ENCODE measurements around the gene PAX7.

Gene PAX7

DNA sequence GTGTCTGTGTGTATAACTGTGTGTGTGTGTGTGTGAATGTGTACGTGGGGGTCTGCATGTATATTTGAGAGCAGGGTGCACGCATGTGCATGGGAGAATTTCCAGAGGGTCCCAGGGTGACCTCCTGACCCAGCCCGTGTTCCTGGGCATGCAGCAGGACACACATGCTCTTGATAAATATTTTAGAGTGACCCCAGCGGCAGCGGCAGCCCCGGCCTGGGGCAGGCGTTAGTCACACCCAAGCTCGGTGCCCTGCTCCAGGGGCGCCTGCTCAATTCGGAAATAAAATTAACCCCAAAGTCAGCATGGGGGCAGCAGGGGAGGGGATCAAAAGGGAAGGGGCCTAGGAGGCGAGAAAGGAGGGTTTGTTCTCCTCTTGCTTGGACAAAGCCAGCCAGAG, 107.5 kb downstream of the PAX7 start:
- H3K4me3 ChIP-seq (ENCODE audit: low read depth, low read length, poor library complexity, severe bottlenecking), result no peak overlapping the region
- no peak overlapping the region for H3K9ac ChIP-seq (ENCODE audit: low read length)
- TF ChIP-seq, protein P1, sequence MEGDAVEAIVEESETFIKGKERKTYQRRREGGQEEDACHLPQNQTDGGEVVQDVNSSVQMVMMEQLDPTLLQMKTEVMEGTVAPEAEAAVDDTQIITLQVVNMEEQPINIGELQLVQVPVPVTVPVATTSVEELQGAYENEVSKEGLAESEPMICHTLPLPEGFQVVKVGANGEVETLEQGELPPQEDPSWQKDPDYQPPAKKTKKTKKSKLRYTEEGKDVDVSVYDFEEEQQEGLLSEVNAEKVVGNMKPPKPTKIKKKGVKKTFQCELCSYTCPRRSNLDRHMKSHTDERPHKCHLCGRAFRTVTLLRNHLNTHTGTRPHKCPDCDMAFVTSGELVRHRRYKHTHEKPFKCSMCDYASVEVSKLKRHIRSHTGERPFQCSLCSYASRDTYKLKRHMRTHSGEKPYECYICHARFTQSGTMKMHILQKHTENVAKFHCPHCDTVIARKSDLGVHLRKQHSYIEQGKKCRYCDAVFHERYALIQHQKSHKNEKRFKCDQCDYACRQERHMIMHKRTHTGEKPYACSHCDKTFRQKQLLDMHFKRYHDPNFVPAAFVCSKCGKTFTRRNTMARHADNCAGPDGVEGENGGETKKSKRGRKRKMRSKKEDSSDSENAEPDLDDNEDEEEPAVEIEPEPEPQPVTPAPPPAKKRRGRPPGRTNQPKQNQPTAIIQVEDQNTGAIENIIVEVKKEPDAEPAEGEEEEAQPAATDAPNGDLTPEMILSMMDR (IDR thresholded peaks at IDR 0.05; ENCODE audit: low read length), result no peak
- no peak for TF ChIP-seq EZH2 (IDR thresholded peaks at IDR 0.05; ENCODE audit: borderline replicate concordance, low read length)
- no peaks in the 10 kb centered on the region for H3K27me3 ChIP-seq (ENCODE audit: insufficient read depth, low read length)
- no peaks in the 10 kb centered on the region for H3K9me3 ChIP-seq (ENCODE audit: low read length)
- H3F3A ChIP-seq (ENCODE audit: insufficient read depth, low read length), result no peaks in the 10 kb centered on the region
- no peaks in the 10 kb centered on the region for H3K9me2 ChIP-seq (ENCODE audit: low read depth, low read length)
- no peaks in the 10 kb centered on the region for H3K79me2 ChIP-seq (ENCODE audit: insufficient read depth, low read length)
- H4K20me1 ChIP-seq (ENCODE audit: insufficient read depth, low read length), result no peaks in the 10 kb centered on the region
- no peaks in the 10 kb centered on the region for H3K36me3 ChIP-seq (ENCODE audit: insufficient read depth, low read length)
- H3K4me2 ChIP-seq (ENCODE audit: low read length), result no peak overlapping the region
- H3K27ac ChIP-seq (ENCODE audit: low read depth, low read length, poor library complexity, severe bottlenecking), result no peak overlapping the region
- H3K4me1 ChIP-seq (ENCODE audit: insufficient read depth, low read length, severe bottlenecking), result no peaks in the 10 kb centered on the region
- H2AFZ ChIP-seq (ENCODE audit: low read length), result no peak overlapping the region

DNA sequence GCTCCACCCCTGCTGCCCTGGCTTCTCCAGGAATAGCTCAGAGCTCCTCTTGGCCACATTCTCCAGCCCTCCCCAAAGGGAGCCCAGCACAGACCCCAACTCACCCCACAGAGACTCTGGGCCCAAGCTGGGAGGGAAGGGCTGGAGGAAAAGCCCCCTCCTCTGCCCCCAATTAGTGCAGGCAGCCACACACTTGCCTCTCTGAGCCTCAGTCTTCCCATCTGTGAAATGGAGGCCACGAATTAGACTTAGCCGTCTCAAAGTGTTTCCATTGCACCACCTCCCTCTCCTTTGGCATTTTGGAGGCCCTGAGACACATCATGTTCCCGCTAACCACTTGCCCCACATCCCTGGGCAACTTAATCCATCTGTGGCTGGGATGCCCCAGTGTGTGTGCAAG, 108.0 kb downstream of the PAX7 start:
- no peak for TF ChIP-seq EZH2 (IDR thresholded peaks at IDR 0.05; ENCODE audit: borderline replicate concordance, low read length)
- TF ChIP-seq, protein P1 (IDR thresholded peaks at IDR 0.05; ENCODE audit: low read length), result no peak
- H3K4me1 ChIP-seq (ENCODE audit: insufficient read depth, low read length, severe bottlenecking), result no peaks in the 10 kb centered on the region
- H3K27me3 ChIP-seq (ENCODE audit: insufficient read depth, low read length), result no peaks in the 10 kb centered on the region
- H3K36me3 ChIP-seq (ENCODE audit: insufficient read depth, low read length), result no peaks in the 10 kb centered on the region
- no peak overlapping the region for H3K4me3 ChIP-seq (ENCODE audit: low read depth, low read length, poor library complexity, severe bottlenecking)
- no peaks in the 10 kb centered on the region for H3K9me2 ChIP-seq (ENCODE audit: low read depth, low read length)
- H3F3A ChIP-seq (ENCODE audit: insufficient read depth, low read length), result no peaks in the 10 kb centered on the region
- no peaks in the 10 kb centered on the region for H3K9me3 ChIP-seq (ENCODE audit: low read length)
- no peaks in the 10 kb centered on the region for H3K79me2 ChIP-seq (ENCODE audit: insufficient read depth, low read length)
- H3K4me2 ChIP-seq (ENCODE audit: low read length), result no peak overlapping the region
- H4K20me1 ChIP-seq (ENCODE audit: insufficient read depth, low read length), result no peaks in the 10 kb centered on the region
- no peak overlapping the region for H3K9ac ChIP-seq (ENCODE audit: low read length)
- H2AFZ ChIP-seq (ENCODE audit: low read length), result no peak overlapping the region
- H3K27ac ChIP-seq (ENCODE audit: low read depth, low read length, poor library complexity, severe bottlenecking), result no peak overlapping the region

DNA sequence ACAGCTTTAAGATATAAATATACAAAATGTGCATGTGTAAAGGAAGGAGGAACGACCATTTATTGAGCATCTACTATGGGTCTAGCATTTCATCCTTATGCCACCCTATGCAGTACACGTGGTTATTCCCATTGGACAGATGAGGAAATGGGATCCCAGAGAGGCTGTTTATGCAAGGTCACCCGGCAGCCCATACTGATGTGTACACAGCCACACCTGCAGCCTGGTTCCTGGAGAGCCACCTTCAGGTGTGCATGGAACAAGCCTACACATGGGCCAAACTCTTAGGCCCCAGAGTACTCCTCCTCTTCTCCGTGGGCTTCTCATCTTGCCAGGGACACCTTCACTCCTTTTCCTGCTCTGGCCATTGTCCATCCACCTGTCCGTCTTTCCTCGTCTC, 108.8 kb downstream of the PAX7 start:
- Histone ChIP-seq H3K9me2 (ENCODE audit: low read depth, low read length) (no peaks in the 10 kb centered on the region), H3K4me3 (ENCODE audit: low read depth, low read length, poor library complexity, severe bottlenecking) (no peak overlapping the region), H3F3A (ENCODE audit: insufficient read depth, low read length) (no peaks in the 10 kb centered on the region), H3K4me1 (ENCODE audit: insufficient read depth, low read length, severe bottlenecking) (no peaks in the 10 kb centered on the region), H3K27ac (ENCODE audit: low read depth, low read length, poor library complexity, severe bottlenecking) (no peak overlapping the region), H4K20me1 (ENCODE audit: insufficient read depth, low read length) (no peaks in the 10 kb centered on the region), H3K36me3 (ENCODE audit: insufficient read depth, low read length) (no peaks in the 10 kb centered on the region), H3K9ac (ENCODE audit: low read length) (no peak overlapping the region), H3K4me2 (ENCODE audit: low read length) (no peak overlapping the region), H3K9me3 (ENCODE audit: low read length) (no peaks in the 10 kb centered on the region), H2AFZ (ENCODE audit: low read length) (no peak overlapping the region), H3K27me3 (ENCODE audit: insufficient read depth, low read length) (no peaks in the 10 kb centered on the region), H3K79me2 (ENCODE audit: insufficient read depth, low read length) (no peaks in the 10 kb centered on the region)
- no peak for TF ChIP-seq EZH2 (IDR thresholded peaks at IDR 0.05; ENCODE audit: borderline replicate concordance, low read length)
- TF ChIP-seq, protein P1 (IDR thresholded peaks at IDR 0.05; ENCODE audit: low read length), result no peak
